LNCaP clone FGC (cell line): Measurements from ENCODE around the gene TMEM43.

Experiments
- DNase-seq: peaks from one replicate; pipeline ENCODE4 v3.0.0-alpha.2; 2011; ENCODE audit warnings: low read depth
- H3K4me3 ChIP-seq: 2 replicates; pipeline ENCODE4 v1.5.1; 2011; ENCODE audit warnings: mild to moderate bottlenecking, low read depth, low read length, control low read depth
- CTCF ChIP-seq: IDR thresholded peaks from 2 replicates; pipeline ENCODE4 v1.5.1; 2012; ENCODE audit warnings: mild to moderate bottlenecking; ENCODE audit not compliant: control insufficient read depth, insufficient read depth; ENCODE audit errors: extremely low read depth

Gene TMEM43

GRCh38 chr3:14166877-14167603 lies 42.2 kb downstream of the TMEM43 start:
- DNase-seq = no peak
- no peak for TF ChIP-seq CTCF
- H3K4me3 ChIP-seq = no peak overlapping the region

- H3K4me3 ChIP-seq = no peak overlapping the region
- TF ChIP-seq CTCF = no peak
- DNase-seq = no peak
Measured at GRCh38 chr3:14169435-14169834, 44.6 kb downstream of the TMEM43 start.

GRCh38 chr3:14169871-14170270 lies 45.0 kb downstream of the TMEM43 start:
- TF ChIP-seq CTCF = no peak
- no peak overlapping the region for H3K4me3 ChIP-seq
- DNase-seq = no peak

GRCh38 chr3:14170531-14171159 lies 45.8 kb downstream of the TMEM43 start:
- TF ChIP-seq CTCF = no peak
- no peak overlapping the region for H3K4me3 ChIP-seq
- DNase-seq = no peak

- DNase-seq = no peak
Measured at GRCh38 chr3:14172496-14172895, 47.6 kb downstream of the TMEM43 start.

GRCh38 chr3:14174483-14174882 lies 49.6 kb downstream of the TMEM43 start:
- no peak overlapping the region for H3K4me3 ChIP-seq
- no peak for TF ChIP-seq CTCF
- DNase-seq = no peak

More at GRCh38 chr3:14172496-14172895, 47.6 kb downstream of the TMEM43 start:
- no peak overlapping the region for H3K4me3 ChIP-seq
- no peak for TF ChIP-seq CTCF
